Tibial nerve (tissue), 4 donors: ENCODE measurements around the gene MERTK. TPM values are rescaled to one million over a fixed set of nuclear protein-coding genes. Genes with fewer than 3 reads are reported as not detected.
A peak's percentile ranks its signal among the peaks of the same experiment; 100 is the strongest.

Experiments used
- DNase-seq, 2 donors: peaks; one replicate each; pipeline ENCODE4 v3.0.0-alpha.2; 2019; ENCODE audit warnings: low spot score in 2 of 2
- H3K27ac ChIP-seq, 4 donors: fragments of 200-600 bp; sonication (generic) in 3 of 4; one replicate each; pipeline ENCODE4 v1.5.1; 2017 to 2019; ENCODE audit warnings: mild to moderate bottlenecking in 1 of 4
- H3K27me3 ChIP-seq, 2 donors: fragments of 200-600 bp; sonication (generic) in 1 of 2; one replicate each; pipeline versions ENCODE4 v1.5.1 to v1.6.0; 2017 to 2019
- H3K36me3 ChIP-seq, 3 donors: fragments of 200-600 bp; sonication (generic); one replicate each; pipeline ENCODE4 v1.5.1; 2018 to 2019
- H3K4me1 ChIP-seq, 4 donors: fragments of 200-600 bp; sonication (generic) in 3 of 4; one replicate each; pipeline ENCODE4 v1.5.1; 2017 to 2019
- H3K4me3 ChIP-seq, 4 donors: fragments of 200-600 bp; sonication (generic) in 3 of 4; one replicate each; pipeline ENCODE4 v1.5.1; 2017 to 2019; ENCODE audit warnings: mild to moderate bottlenecking in 1 of 4, moderate library complexity in 1 of 4
- H3K9me3 ChIP-seq, 4 donors: fragments of 200-600 bp; sonication (generic) in 3 of 4; one replicate each; pipeline ENCODE4 v1.5.1; 2017 to 2019
- EP300 ChIP-seq, 2 donors: sonication (generic); formaldehyde crosslinking; IDR thresholded peaks; one replicate each; pipeline ENCODE4 v1.6.1; 2017; ENCODE audit warnings: antibody characterized with exemption in 2 of 2, mild to moderate bottlenecking in 1 of 2
- POLR2A ChIP-seq, 2 donors: fragments of 450-650 bp; IDR thresholded peaks; one replicate each; pipeline ENCODE4 v1.6.1; 2017; ENCODE audit warnings: antibody characterized with exemption in 2 of 2, mild to moderate bottlenecking in 2 of 2, moderate library complexity in 2 of 2
- WGBS, 2 donors: methylation state at CpG; one replicate each; pipeline ENCODE4 v1.1.5; 2018; 5-methylcytosine and 5-hydroxymethylcytosine counted together
- total RNA-seq, 4 donors: library from RNA; depleted of rRNA; stranded (reverse); fragments of >200 nt; gene quantifications; one replicate each; pipeline ENCODE4 v1.1.0, GENCODE V29; 2016
- TF ChIP-seq, protein P1 (sequence below), 5 experiments: fragments of 200-600 bp in 3 of 5; fragments of 450-650 bp in 2 of 5; sonication (generic) in 3 of 5; IDR thresholded peaks; one replicate each; pipeline ENCODE4 v1.5.1; 2016 to 2019; ENCODE audit warnings: antibody characterized with exemption in 5 of 5, mild to moderate bottlenecking in 3 of 5, moderate library complexity in 2 of 5

Gene MERTK
- total RNA-seq, 4 donors from 2014 or later: 22.7 to 61.8 (median 29.3) TPM

- Histone ChIP-seq H3K27me3 (no peaks in the 10 kb centered on the region), H3K36me3 (no peaks in the 10 kb centered on the region), H3K27ac (no peak overlapping the region), H3K9me3 (no peaks in the 10 kb centered on the region), H3K4me3 (no peak overlapping the region), H3K4me1 (peaks cover 0 to 11% (median 5%) of the 10 kb centered on the region in 4 donors)
- 89 to 90% methylated on average over 4 of the region's 4 CpGs for WGBS, 2 donors
- DNase-seq: no peak
- TF ChIP-seq EP300 (IDR thresholded peaks at IDR 0.05) (no peak), POLR2A (IDR thresholded peaks at IDR 0.05) (no peak)
- TF ChIP-seq, protein P1, sequence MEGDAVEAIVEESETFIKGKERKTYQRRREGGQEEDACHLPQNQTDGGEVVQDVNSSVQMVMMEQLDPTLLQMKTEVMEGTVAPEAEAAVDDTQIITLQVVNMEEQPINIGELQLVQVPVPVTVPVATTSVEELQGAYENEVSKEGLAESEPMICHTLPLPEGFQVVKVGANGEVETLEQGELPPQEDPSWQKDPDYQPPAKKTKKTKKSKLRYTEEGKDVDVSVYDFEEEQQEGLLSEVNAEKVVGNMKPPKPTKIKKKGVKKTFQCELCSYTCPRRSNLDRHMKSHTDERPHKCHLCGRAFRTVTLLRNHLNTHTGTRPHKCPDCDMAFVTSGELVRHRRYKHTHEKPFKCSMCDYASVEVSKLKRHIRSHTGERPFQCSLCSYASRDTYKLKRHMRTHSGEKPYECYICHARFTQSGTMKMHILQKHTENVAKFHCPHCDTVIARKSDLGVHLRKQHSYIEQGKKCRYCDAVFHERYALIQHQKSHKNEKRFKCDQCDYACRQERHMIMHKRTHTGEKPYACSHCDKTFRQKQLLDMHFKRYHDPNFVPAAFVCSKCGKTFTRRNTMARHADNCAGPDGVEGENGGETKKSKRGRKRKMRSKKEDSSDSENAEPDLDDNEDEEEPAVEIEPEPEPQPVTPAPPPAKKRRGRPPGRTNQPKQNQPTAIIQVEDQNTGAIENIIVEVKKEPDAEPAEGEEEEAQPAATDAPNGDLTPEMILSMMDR (IDR thresholded peaks at IDR 0.05): no peak
These were observed 43.1 kb downstream of the MERTK start for GRCh38 chr2:111941531-111941930.

GRCh38 chr2:111944531-111945210 is 46.3 kb downstream of the MERTK start:
- 85 to 86% methylated on average over 5 of the region's 5 CpGs for WGBS, 2 donors
- Histone ChIP-seq H3K4me1 (peaks cover 0 to 19% (median 5%) of the 10 kb centered on the region in 4 donors), H3K9me3 (no peaks in the 10 kb centered on the region), H3K4me3 (no peak overlapping the region), H3K36me3 (peaks cover 0 to 15% (median 0%) of the 10 kb centered on the region in 3 donors), H3K27me3 (no peaks in the 10 kb centered on the region), H3K27ac (no peak overlapping the region)
- DNase-seq: no peak
- TF ChIP-seq EP300 (IDR thresholded peaks at IDR 0.05) (no peak), POLR2A (IDR thresholded peaks at IDR 0.05) (no peak)
- TF ChIP-seq, protein P1 (IDR thresholded peaks at IDR 0.05): no peak

DNA sequence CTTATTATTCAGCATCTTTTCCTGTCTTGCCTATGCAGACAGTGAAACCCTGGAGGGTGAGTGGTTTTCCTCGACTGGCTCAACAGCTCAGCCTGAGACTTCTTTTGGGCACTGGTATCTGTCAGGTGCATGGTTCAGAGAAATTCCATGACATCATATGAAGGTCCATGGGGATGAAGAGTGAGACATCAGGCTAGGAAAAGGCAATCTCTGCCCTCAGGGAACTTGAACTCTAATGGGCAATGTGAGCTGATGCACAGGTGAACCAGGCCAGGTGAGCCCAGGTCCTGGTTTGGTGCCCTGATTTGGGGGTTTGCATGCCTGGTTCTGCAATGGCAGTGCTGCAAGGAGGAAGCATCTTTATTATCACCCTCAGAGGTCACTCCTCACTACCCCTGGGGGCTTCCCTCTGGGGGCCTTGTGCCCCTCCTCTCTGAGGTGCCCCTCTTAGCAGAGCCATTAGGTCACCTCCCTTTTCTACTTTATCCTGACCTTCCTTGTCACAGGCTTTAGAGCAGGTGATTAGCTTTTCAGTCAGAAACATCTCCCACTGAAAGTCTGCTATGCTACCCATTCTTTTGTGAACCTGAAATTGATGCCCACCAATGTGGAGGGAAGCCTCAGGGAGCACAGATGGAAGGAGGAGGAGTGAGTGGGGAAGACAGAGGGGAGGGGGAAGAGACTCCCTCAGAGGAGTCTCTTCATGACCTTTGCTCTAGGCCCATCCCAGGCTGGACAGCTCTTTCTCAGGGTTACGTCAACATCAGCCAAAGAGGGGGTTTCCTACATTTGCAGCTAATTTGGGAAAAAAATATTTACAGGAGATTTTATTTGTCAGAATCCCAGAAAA is 47.3 kb downstream of the MERTK start:
- WGBS, 2 donors: 69 to 73% methylated on average over 2 of the region's 2 CpGs
- Histone ChIP-seq H3K4me1 (peaks cover 0 to 19% (median 5%) of the 10 kb centered on the region in 4 donors), H3K27me3 (no peaks in the 10 kb centered on the region), H3K9me3 (no peaks in the 10 kb centered on the region), H3K27ac (peak overlapping the region in 3 of 4 donors; percentile 9 to 72 (median 69)), H3K36me3 (peaks cover 0 to 15% (median 0%) of the 10 kb centered on the region in 3 donors), H3K4me3 (no peak overlapping the region)
- DNase-seq: no peak
- no peak for TF ChIP-seq POLR2A (IDR thresholded peaks at IDR 0.05)
- TF ChIP-seq, protein P1 (IDR thresholded peaks at IDR 0.05): no peak
- TF ChIP-seq EP300 (IDR thresholded peaks at IDR 0.05): no peak

- Histone ChIP-seq H3K27me3 (no peaks in the 10 kb centered on the region), H3K4me3 (no peak overlapping the region), H3K27ac (peak overlapping the region in 3 of 4 donors; percentile 9 to 72 (median 69)), H3K9me3 (no peaks in the 10 kb centered on the region), H3K36me3 (peaks cover 0 to 15% (median 0%) of the 10 kb centered on the region in 3 donors), H3K4me1 (peaks cover 0 to 19% (median 5%) of the 10 kb centered on the region in 4 donors)
- WGBS, 2 donors: 48 to 50% methylated on average over 9 of the region's 9 CpGs
- TF ChIP-seq POLR2A (IDR thresholded peaks at IDR 0.05) (no peak), EP300 (IDR thresholded peaks at IDR 0.05) (peak in 1 of 2 donors; percentile 85)
- DNase-seq: peak in 1 of 2 donors; percentile 58
These were observed 48.1 kb downstream of the MERTK start for GRCh38 chr2:111946294-111947114.

DNA sequence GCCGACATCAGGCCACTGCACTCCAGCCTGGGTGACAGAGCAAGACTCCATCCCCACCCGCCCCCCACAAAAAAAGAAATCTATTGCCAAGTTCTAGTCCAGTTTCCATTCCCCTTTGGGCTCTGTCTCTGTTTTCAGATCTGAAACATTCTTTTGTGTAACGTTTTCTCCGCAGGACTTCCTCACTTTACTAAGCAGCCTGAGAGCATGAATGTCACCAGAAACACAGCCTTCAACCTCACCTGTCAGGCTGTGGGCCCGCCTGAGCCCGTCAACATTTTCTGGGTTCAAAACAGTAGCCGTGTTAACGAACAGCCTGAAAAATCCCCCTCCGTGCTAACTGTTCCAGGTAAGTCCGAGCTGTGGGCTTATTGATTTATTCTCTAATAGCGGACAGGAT is 48.8 kb downstream of the MERTK start:
- H3K4me1 ChIP-seq: peaks cover 0 to 19% (median 5%) of the 10 kb centered on the region in 4 donors
- no peaks in the 10 kb centered on the region for H3K27me3 ChIP-seq
- 90 to 92% methylated on average over 11 of the region's 11 CpGs for WGBS, 2 donors
- TF ChIP-seq, protein P1 (IDR thresholded peaks at IDR 0.05): no peak
- TF ChIP-seq POLR2A (IDR thresholded peaks at IDR 0.05) (no peak), EP300 (IDR thresholded peaks at IDR 0.05) (no peak)
- no peaks in the 10 kb centered on the region for H3K9me3 ChIP-seq
- DNase-seq: no peak
- peaks cover 0 to 15% (median 0%) of the 10 kb centered on the region in 3 donors for H3K36me3 ChIP-seq
- H3K4me3 ChIP-seq: no peak overlapping the region
- peak overlapping the region in 3 of 4 donors; percentile 9 to 72 (median 69) for H3K27ac ChIP-seq
